H1 (cell line): ENCODE data around the gene ACOT7.
"Not testable (repeated sequence)": the region's sequence is repeated elsewhere in the genome, so short reads cannot be mapped to it uniquely, and the experiment has no call there.

Experiments
- ATF3 ChIP-seq: IDR thresholded peaks from 2 replicates; pipeline ENCODE4 v1.6.1; 2011; ENCODE audit warnings: low read depth, mild to moderate bottlenecking, low read length; ENCODE audit not compliant: insufficient read depth
- CHD1 ChIP-seq: IDR thresholded peaks from 2 replicates; pipeline ENCODE4 v1.6.1; 2012; ENCODE audit warnings: low read depth, low read length, improper control_type of control experiment
- CTCF ChIP-seq, 3 experiments: IDR thresholded peaks; 1 replicate in 2 of 3; 2 replicates in 1 of 3; pipeline versions ENCODE4 v1.5.1 to v1.6.1; 2011; ENCODE audit warnings: low read length in 3 of 3, mild to moderate bottlenecking in 3 of 3, inconsistent platforms in 2 of 3, low read depth in 1 of 3, moderate library complexity in 1 of 3; ENCODE audit not compliant: insufficient read depth in 1 of 3; ENCODE audit errors: control extremely low read depth in 1 of 3
- EP300 ChIP-seq, 2 experiments: IDR thresholded peaks; 1 replicate in 1 of 2; 2 replicates in 1 of 2; pipeline ENCODE4 v1.6.1; 2011 to 2012; ENCODE audit warnings: low read depth in 2 of 2, low read length in 2 of 2, mild to moderate bottlenecking in 2 of 2, borderline replicate concordance in 1 of 2, inconsistent platforms in 1 of 2, moderate library complexity in 1 of 2
- EZH2 ChIP-seq: fragments of 200-600 bp; sonication (generic); IDR thresholded peaks from 2 replicates; pipeline ENCODE4 v1.7.1; 2012; ENCODE audit warnings: low read depth, mild to moderate bottlenecking, moderate library complexity, low read length, inconsistent platforms; ENCODE audit not compliant: severe bottlenecking
- GABPA ChIP-seq: IDR thresholded peaks from 2 replicates; pipeline ENCODE4 v1.6.1; 2011; ENCODE audit warnings: mild to moderate bottlenecking, low read length, moderate library complexity, borderline replicate concordance; ENCODE audit not compliant: insufficient read depth
- POLR2A ChIP-seq, 2 experiments: IDR thresholded peaks; 1 replicate in 1 of 2; 2 replicates in 1 of 2; pipeline ENCODE4 v1.6.1; 2011; ENCODE audit warnings: low read depth in 2 of 2, low read length in 2 of 2, mild to moderate bottlenecking in 2 of 2; ENCODE audit errors: control extremely low read depth in 1 of 2
- POLR2AphosphoS5 ChIP-seq: IDR thresholded peaks from 2 replicates; pipeline ENCODE4 v1.6.1; 2011; ENCODE audit warnings: low read depth, low read length
- RAD21 ChIP-seq, 2 experiments: IDR thresholded peaks in 1 of 2; conservative IDR thresholded peaks in 1 of 2; 2 replicates each; pipeline ENCODE4 v1.6.1; 2011; ENCODE audit warnings: low read depth in 2 of 2, low read length in 2 of 2, improper control_type of control experiment in 1 of 2, inconsistent platforms in 1 of 2, mild to moderate bottlenecking in 1 of 2, moderate library complexity in 1 of 2
- RFX5 ChIP-seq: IDR thresholded peaks from 2 replicates; pipeline ENCODE4 v1.6.1; 2011; ENCODE audit warnings: low read depth, low read length, improper control_type of control experiment, borderline replicate concordance
- TAF1 ChIP-seq: IDR thresholded peaks from 2 replicates; pipeline ENCODE4 v1.6.1; 2011; ENCODE audit warnings: mild to moderate bottlenecking, low read depth, low read length
- USF2 ChIP-seq: IDR thresholded peaks from 2 replicates; pipeline ENCODE4 v1.6.1; 2011; ENCODE audit warnings: low read length, improper control_type of control experiment
- ZNF274 ChIP-seq: IDR thresholded peaks from 2 replicates; pipeline ENCODE4 v1.7.0; 2012; ENCODE audit warnings: low read length, borderline replicate concordance; ENCODE audit errors: extremely low read depth

- TF ChIP-seq EP300 (IDR thresholded peaks at IDR 0.05; ENCODE audit: borderline replicate concordance in 1 of 2, low read depth in 2 of 2, low read length in 2 of 2); USF2; TAF1; POLR2A (IDR thresholded peaks at IDR 0.05; ENCODE audit: control extremely low read depth in 1 of 2, low read depth in 2 of 2, low read length in 2 of 2); CTCF (IDR thresholded peaks at IDR 0.05; ENCODE audit: control extremely low read depth in 1 of 3, insufficient read depth in 1 of 3, low read depth in 1 of 3, low read length in 3 of 3); POLR2AphosphoS5; GABPA; ATF3; RFX5; RAD21 (IDR thresholded peaks at IDR 0.05 in 1 of 2, conservative IDR thresholded peaks at IDR 0.05 in 1 of 2; ENCODE audit: low read depth in 2 of 2, low read length in 2 of 2); ZNF274; EZH2; CHD1: not testable (repeated sequence)
These were observed 36.3 kb upstream of the ACOT7 start for GRCh38 chr1:6429660-6430411.
